NB4 (cell line): ENCODE results near the gene TXNDC8.

Experiments used
- MYC ChIP-seq: IDR thresholded peaks from 2 replicates; pipeline ENCODE4 v1.6.1; 2011; ENCODE audit warnings: low read depth, low read length
- POLR2A ChIP-seq: IDR thresholded peaks from 2 replicates; pipeline ENCODE4 v1.6.1; 2011; ENCODE audit warnings: mild to moderate bottlenecking; ENCODE audit not compliant: insufficient read length; ENCODE audit errors: extremely low read depth
- TF ChIP-seq, protein P1 (sequence below): IDR thresholded peaks from one replicate; pipeline ENCODE4 v1.5.1; 2012; ENCODE audit warnings: low read depth, low read length

DNA sequence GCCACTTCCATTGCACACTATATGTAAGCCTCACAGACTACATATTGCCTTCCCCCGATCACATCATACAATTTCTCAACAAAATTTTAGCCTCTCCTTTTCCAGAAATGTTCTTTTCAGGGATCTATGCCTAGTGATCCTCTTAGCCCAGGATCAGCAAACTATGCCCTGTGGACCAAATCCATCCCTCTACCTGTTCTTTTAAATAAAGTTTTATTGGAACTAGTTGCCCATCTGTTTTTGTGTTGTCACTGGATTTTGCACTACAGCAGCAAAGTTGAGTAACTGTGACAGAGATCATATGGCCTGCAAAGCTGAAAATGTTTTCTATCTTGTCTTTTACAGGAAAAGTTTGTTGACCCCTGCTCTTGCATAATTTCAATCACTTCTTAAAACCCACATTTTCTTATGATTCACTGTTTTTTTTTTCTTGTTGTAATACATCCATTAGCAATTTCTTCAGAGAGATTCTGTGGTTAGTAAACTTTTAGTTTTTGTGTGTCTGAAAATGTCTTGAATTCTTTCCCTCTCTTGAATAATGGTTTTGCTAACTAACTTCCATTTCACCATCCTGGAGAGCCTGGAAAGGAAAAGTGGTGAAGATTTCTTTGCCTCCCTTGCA lies 7.1 kb downstream of the TXNDC8 start:
- TF ChIP-seq, protein P1, sequence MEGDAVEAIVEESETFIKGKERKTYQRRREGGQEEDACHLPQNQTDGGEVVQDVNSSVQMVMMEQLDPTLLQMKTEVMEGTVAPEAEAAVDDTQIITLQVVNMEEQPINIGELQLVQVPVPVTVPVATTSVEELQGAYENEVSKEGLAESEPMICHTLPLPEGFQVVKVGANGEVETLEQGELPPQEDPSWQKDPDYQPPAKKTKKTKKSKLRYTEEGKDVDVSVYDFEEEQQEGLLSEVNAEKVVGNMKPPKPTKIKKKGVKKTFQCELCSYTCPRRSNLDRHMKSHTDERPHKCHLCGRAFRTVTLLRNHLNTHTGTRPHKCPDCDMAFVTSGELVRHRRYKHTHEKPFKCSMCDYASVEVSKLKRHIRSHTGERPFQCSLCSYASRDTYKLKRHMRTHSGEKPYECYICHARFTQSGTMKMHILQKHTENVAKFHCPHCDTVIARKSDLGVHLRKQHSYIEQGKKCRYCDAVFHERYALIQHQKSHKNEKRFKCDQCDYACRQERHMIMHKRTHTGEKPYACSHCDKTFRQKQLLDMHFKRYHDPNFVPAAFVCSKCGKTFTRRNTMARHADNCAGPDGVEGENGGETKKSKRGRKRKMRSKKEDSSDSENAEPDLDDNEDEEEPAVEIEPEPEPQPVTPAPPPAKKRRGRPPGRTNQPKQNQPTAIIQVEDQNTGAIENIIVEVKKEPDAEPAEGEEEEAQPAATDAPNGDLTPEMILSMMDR = no peak
- no peak for TF ChIP-seq POLR2A
- TF ChIP-seq MYC = no peak
